CD14-positive monocyte (primary cell): ENCODE data around the gene PLXND1. TPM values are rescaled to one million over a fixed set of nuclear protein-coding genes. Genes with fewer than 3 reads are reported as not detected.

Experiments used
- DNase-seq, 3 donors: peaks; one replicate each; pipeline ENCODE4 v3.0.0-alpha.2; 2011 to 2022
- H2AFZ ChIP-seq: 2 replicates; pipeline ENCODE4 v1.6.0; 2012; ENCODE audit warnings: mild to moderate bottlenecking, low read depth, low read length, inconsistent platforms; ENCODE audit not compliant: insufficient read depth, poor library complexity, severe bottlenecking
- H3K27ac ChIP-seq, 2 donors: 1 replicate in 1 of 2; 2 replicates in 1 of 2; pipeline ENCODE4 v1.5.1; 2012 to 2013; ENCODE audit warnings: low read length in 2 of 2, control low read depth in 1 of 2, inconsistent platforms in 1 of 2, low read depth in 1 of 2, mild to moderate bottlenecking in 1 of 2
- H3K27me3 ChIP-seq, 2 donors: one replicate each; pipeline versions ENCODE4 v1.6.0 to v1.6.1; 2011 to 2013; ENCODE audit warnings: low read length in 2 of 2; ENCODE audit not compliant: control insufficient read depth in 2 of 2, insufficient read depth in 2 of 2
- H3K36me3 ChIP-seq, 2 donors: replicated peaks in 1 of 2; 1 replicate in 1 of 2; 2 replicates in 1 of 2; pipeline versions ENCODE4 v1.5.1 to v1.6.1; 2012 to 2013; ENCODE audit warnings: low read length in 2 of 2, control low read depth in 1 of 2, inconsistent platforms in 1 of 2, mild to moderate bottlenecking in 1 of 2; ENCODE audit not compliant: insufficient read depth in 2 of 2, control insufficient read depth in 1 of 2
- H3K4me1 ChIP-seq, 2 donors: 1 replicate in 1 of 2; 2 replicates in 1 of 2; pipeline versions ENCODE4 v1.5.1 to v1.6.1; 2012 to 2013; ENCODE audit warnings: low read length in 2 of 2, control low read depth in 1 of 2, inconsistent platforms in 1 of 2, mild to moderate bottlenecking in 1 of 2, moderate library complexity in 1 of 2; ENCODE audit not compliant: insufficient read depth in 2 of 2, control insufficient read depth in 1 of 2
- H3K4me2 ChIP-seq: replicated peaks from 2 replicates; pipeline ENCODE3; 2012; ENCODE audit warnings: low read length, moderate library complexity, mild to moderate bottlenecking; ENCODE audit not compliant: poor library complexity, severe bottlenecking; ENCODE audit errors: extremely low read depth
- H3K4me3 ChIP-seq, 3 experiments: fragments of 200-600 bp in 1 of 3; sonication (generic) in 1 of 3; replicated peaks in 1 of 3; 1 replicate in 2 of 3; 2 replicates in 1 of 3; pipeline ENCODE4 v1.5.1; 2011 to 2013; ENCODE audit warnings: low read length in 3 of 3, mild to moderate bottlenecking in 3 of 3, control low read depth in 2 of 3, low read depth in 2 of 3, inconsistent platforms in 1 of 3, moderate library complexity in 1 of 3
- H3K79me2 ChIP-seq: 2 replicates; pipeline ENCODE4 v1.6.0; 2012; ENCODE audit warnings: mild to moderate bottlenecking, control low read depth, inconsistent platforms, low read length, moderate library complexity; ENCODE audit not compliant: insufficient read depth
- H3K9ac ChIP-seq: 2 replicates; pipeline ENCODE4 v1.6.0; 2017; ENCODE audit warnings: low read length, mild to moderate bottlenecking; ENCODE audit not compliant: insufficient read depth, poor library complexity, severe bottlenecking
- H3K9me3 ChIP-seq, 2 donors: replicated peaks in 1 of 2; 1 replicate in 1 of 2; 2 replicates in 1 of 2; pipeline versions ENCODE4 v1.5.1 to v1.6.1; 2012 to 2013; ENCODE audit warnings: low read length in 2 of 2, control low read depth in 1 of 2; ENCODE audit not compliant: control insufficient read depth in 1 of 2, insufficient read depth in 1 of 2
- H4K20me1 ChIP-seq: 2 replicates; pipeline ENCODE4 v1.6.0; 2012; ENCODE audit warnings: mild to moderate bottlenecking, low read length, control low read depth, moderate library complexity; ENCODE audit not compliant: insufficient read depth
- H3K27ac Mint-ChIP-seq, 7 donors: one replicate each; pipeline ENCODE4 v1.8.0; 2020; ENCODE audit warnings: mild to moderate bottlenecking in 7 of 7, mixed read lengths in 7 of 7, moderate library complexity in 6 of 7, inconsistent platforms in 2 of 7
- H3K27me3 Mint-ChIP-seq, 3 donors: one replicate each; pipeline ENCODE4 v1.8.0; 2021 to 2022; ENCODE audit warnings: low read depth in 3 of 3, mild to moderate bottlenecking in 3 of 3, mixed read lengths in 3 of 3, moderate library complexity in 3 of 3, inconsistent platforms in 1 of 3
- H3K36me3 Mint-ChIP-seq, 2 donors: one replicate each; pipeline ENCODE4 v1.8.0; 2020; ENCODE audit warnings: mixed read lengths in 2 of 2, inconsistent platforms in 1 of 2, mild to moderate bottlenecking in 1 of 2
- H3K4me1 Mint-ChIP-seq: one replicate; pipeline ENCODE4 v1.8.0; 2020; ENCODE audit warnings: mild to moderate bottlenecking, mixed read lengths
- H3K4me3 Mint-ChIP-seq, 2 donors: one replicate each; pipeline ENCODE4 v1.8.0; 2020; ENCODE audit warnings: mild to moderate bottlenecking in 2 of 2, mixed read lengths in 2 of 2, moderate library complexity in 1 of 2
- H3K9me3 Mint-ChIP-seq, 7 donors: one replicate each; pipeline ENCODE4 v1.8.0; 2020 to 2022; ENCODE audit warnings: mixed read lengths in 7 of 7, mild to moderate bottlenecking in 6 of 7, moderate library complexity in 6 of 7, inconsistent platforms in 2 of 7
- WGBS: methylation state at CpG from one replicate; pipeline ENCODE4 v1.1.5; 2013; ENCODE audit warnings: missing lambda C conversion rate; ENCODE audit not compliant: insufficient coverage; 5-methylcytosine and 5-hydroxymethylcytosine counted together
- intact Hi-C, 2 donors: fragments of 100-400 bp; cut with micrococcal nuclease; formaldehyde crosslinking; loops; one replicate each; pipeline versions ENCODE4 v1.15.0 to v1.15.1; 2023
- polyA plus RNA-seq, 3 donors: library from polyadenylated mRNA; depleted of rRNA in 1 of 3; unstranded in 2 of 3; stranded (reverse) in 1 of 3; fragments of 300-500 nt in 2 of 3; fragments of >200 nt in 1 of 3; fragmentation: Illumina TruSeq in 2 of 3; gene quantifications; 1 replicate in 2 of 3; 2 replicates in 1 of 3; pipeline ENCODE4 v1.2.3, GENCODE V29; 2012 to 2021
- TF ChIP-seq, protein P1 (sequence below): fragments of 200-600 bp; IDR thresholded peaks from one replicate; pipeline ENCODE4 v1.8.0; 2022; ENCODE audit warnings: antibody characterized with exemption, mild to moderate bottlenecking

The PLXND1 gene
- polyA plus RNA-seq, 3 donors = 7.1 to 170 (median 9.9) TPM

- Histone ChIP-seq H3K9me3 (no peaks in the 10 kb centered on the region), H3K9ac (no peak overlapping the region), H3K4me1 (peaks cover 50 to 68% of the 10 kb centered on the region in 2 donors), H3K4me2 (no peak overlapping the region), H3K4me3 (no peak overlapping the region), H3K27ac (no peak overlapping the region), H3K79me2 (peaks cover 8% of the 10 kb centered on the region), H4K20me1 (peaks cover 6% of the 10 kb centered on the region), H2AFZ (no peak overlapping the region), H3K36me3 (no peaks in the 10 kb centered on the region), H3K27me3 (peaks cover 0 to 9% of the 10 kb centered on the region in 2 donors)
- TF ChIP-seq, protein P1, sequence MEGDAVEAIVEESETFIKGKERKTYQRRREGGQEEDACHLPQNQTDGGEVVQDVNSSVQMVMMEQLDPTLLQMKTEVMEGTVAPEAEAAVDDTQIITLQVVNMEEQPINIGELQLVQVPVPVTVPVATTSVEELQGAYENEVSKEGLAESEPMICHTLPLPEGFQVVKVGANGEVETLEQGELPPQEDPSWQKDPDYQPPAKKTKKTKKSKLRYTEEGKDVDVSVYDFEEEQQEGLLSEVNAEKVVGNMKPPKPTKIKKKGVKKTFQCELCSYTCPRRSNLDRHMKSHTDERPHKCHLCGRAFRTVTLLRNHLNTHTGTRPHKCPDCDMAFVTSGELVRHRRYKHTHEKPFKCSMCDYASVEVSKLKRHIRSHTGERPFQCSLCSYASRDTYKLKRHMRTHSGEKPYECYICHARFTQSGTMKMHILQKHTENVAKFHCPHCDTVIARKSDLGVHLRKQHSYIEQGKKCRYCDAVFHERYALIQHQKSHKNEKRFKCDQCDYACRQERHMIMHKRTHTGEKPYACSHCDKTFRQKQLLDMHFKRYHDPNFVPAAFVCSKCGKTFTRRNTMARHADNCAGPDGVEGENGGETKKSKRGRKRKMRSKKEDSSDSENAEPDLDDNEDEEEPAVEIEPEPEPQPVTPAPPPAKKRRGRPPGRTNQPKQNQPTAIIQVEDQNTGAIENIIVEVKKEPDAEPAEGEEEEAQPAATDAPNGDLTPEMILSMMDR = no peak
- no peak overlapping the region for H3K4me3 Mint-ChIP-seq
- 75% methylated on average over 9 of the region's 10 CpGs for WGBS
- no peak overlapping the region for H3K27ac Mint-ChIP-seq
- peaks cover 9 to 27% (median 14%) of the 10 kb centered on the region in 3 donors for H3K27me3 Mint-ChIP-seq
- peaks cover 0 to 2% of the 10 kb centered on the region in 2 donors for H3K36me3 Mint-ChIP-seq
- H3K9me3 Mint-ChIP-seq = peaks cover 0 to 2% (median 0%) of the 10 kb centered on the region in 7 donors
- intact Hi-C loops = no loop called here
- no peak for DNase-seq
- peaks cover 49% of the 10 kb centered on the region for H3K4me1 Mint-ChIP-seq
Observed at GRCh38 chr3:129610276-129610675, 3.8 kb upstream of the PLXND1 start.

- 89% methylated on average over 3 of the region's 3 CpGs for WGBS
- no peak overlapping the region for H3K4me3 Mint-ChIP-seq
- H3K4me1 Mint-ChIP-seq = peaks cover 44% of the 10 kb centered on the region
- Histone ChIP-seq H3K9ac (no peak overlapping the region), H2AFZ (no peak overlapping the region), H4K20me1 (peaks cover 9% of the 10 kb centered on the region), H3K36me3 (no peaks in the 10 kb centered on the region), H3K4me1 (peaks cover 48 to 66% of the 10 kb centered on the region in 2 donors), H3K27me3 (peaks cover 0 to 9% of the 10 kb centered on the region in 2 donors), H3K9me3 (no peaks in the 10 kb centered on the region), H3K27ac (no peak overlapping the region), H3K4me3 (no peak overlapping the region), H3K79me2 (peaks cover 13% of the 10 kb centered on the region), H3K4me2 (no peak overlapping the region)
- intact Hi-C loops = loop anchor here in 1 of 2 donors (5.0 kb wide), 1 partner anchor 82 kb away; the partner anchor contains the start of gene RHO
- peaks cover 13 to 28% (median 14%) of the 10 kb centered on the region in 3 donors for H3K27me3 Mint-ChIP-seq
- TF ChIP-seq, protein P1 = no peak
- peaks cover 0 to 2% (median 0%) of the 10 kb centered on the region in 7 donors for H3K9me3 Mint-ChIP-seq
- no peak overlapping the region for H3K27ac Mint-ChIP-seq
- no peak for DNase-seq
- H3K36me3 Mint-ChIP-seq = peaks cover 0 to 2% of the 10 kb centered on the region in 2 donors
Observed at GRCh38 chr3:129609591-129610182, 3.2 kb upstream of the PLXND1 start.
